HG02852 (cell line): Measurements from ENCODE around the gene COL1A1.

ENCODE experiments used
- ATAC-seq: cut with Tn5 transposase; IDR thresholded peaks from one replicate; pipeline ENCODE4 v1.9.1; 2021; ENCODE audit warnings: mild to moderate bottlenecking, moderate library complexity; ENCODE audit not compliant: unreplicated experiment

The COL1A1 gene

GRCh38 chr17:50201276-50201854, at the start of gene COL1A1:
Gene COL1A1 (minus strand): TSS chr17:50201631. CDS start chr17:50201513, 118 bp downstream.
- ATAC-seq = no peak

- no peak for ATAC-seq
Measured at GRCh38 chr17:50248255-50248654, 46.8 kb upstream of the COL1A1 start.

- ATAC-seq = no peak
Measured at GRCh38 chr17:50244771-50245170, 43.3 kb upstream of the COL1A1 start.

GRCh38 chr17:50241431-50241830, 40.0 kb upstream of the COL1A1 start:
- ATAC-seq = no peak

DNA sequence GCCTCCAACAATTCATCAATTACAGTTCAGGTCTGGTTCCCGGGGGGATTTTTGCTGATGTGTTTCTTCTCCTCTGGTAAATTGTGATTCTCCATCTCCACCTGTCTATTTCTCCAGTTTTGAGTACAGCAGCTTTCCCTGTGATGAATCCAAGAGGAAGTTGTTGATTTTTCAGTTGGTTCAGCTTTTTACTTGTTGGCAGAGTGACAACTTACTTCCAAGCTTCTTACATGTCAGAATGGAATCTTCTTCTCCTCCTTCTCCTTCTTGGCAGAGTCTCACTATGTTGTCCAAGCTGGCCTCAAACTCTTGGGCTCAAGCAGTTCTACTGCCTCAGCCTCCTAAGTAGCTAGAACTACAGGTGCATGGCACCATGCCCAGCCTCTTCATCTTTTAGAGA, 39.4 kb upstream of the COL1A1 start:
- no peak for ATAC-seq

DNA sequence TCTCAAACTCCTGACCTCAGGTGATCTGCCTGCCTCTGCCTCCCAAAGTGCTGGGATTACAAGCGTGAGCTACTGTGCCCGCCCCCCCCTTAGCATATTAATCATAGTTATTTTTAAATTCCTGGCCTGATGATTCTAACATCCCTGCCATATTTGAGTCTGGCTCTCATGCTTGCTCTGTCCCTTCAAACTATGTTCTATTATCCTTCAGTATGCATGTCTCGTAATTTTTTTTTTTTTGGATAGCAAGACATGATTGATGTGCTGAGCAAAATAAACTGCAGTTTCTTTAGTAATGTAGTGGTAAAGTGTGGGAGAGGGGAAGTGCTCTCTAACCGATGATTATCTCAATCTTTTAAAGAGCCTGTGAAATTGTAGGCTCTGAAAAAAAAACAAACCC, 38.5 kb upstream of the COL1A1 start:
- no peak for ATAC-seq

DNA sequence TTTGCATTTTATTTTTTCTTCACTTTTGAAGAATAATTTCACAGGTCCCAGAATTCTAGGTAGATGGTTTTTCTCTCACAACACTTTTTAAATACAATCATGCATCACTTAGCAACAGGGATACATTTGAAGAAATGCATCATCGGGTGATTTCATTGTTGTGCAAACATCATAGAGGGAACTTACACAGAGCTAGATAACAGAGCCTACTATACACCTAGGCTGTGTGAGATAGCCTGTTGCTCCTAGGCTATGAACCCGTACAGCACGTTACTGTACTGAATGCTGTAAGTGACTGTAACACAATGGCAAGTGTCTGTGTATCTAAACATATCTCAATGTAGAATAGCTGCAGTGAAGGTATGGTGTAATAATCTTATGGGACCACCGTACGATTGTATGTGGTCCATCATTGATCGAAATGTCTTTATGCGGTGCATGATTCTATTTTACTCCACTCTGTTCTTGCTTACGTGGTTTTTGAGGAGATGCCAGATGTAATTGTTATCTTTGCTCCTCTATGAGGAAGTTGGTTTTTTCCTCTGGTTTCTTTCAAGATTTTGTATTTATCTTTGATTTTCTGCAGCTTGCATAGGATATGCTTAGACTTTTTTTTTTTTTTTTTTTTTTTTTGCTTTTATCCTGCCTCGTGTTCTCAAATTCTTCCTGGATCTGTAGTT, 37.3 kb upstream of the COL1A1 start:
- no peak for ATAC-seq

- ATAC-seq = no peak
Measured at GRCh38 chr17:50237901-50238300, 36.5 kb upstream of the COL1A1 start.

DNA sequence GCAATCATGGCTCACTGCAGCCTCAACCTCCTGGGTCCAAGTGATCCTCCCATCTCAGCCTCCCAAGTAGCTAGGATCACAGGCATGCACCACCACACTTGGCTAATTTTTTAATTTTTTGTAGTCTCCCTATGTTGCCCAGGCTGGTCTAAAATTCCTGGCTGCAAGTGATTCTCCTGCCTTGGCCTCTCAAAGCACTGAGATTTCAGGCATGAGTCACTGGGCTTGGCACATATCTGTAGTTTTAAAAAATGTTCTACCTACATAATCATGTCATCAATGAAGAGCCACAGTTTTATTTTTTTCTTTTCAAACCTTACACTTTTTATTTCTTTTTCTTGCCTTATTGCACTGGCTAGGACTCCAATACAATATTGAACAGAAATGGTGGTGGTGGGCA, 33.1 kb upstream of the COL1A1 start:
- no peak for ATAC-seq

DNA sequence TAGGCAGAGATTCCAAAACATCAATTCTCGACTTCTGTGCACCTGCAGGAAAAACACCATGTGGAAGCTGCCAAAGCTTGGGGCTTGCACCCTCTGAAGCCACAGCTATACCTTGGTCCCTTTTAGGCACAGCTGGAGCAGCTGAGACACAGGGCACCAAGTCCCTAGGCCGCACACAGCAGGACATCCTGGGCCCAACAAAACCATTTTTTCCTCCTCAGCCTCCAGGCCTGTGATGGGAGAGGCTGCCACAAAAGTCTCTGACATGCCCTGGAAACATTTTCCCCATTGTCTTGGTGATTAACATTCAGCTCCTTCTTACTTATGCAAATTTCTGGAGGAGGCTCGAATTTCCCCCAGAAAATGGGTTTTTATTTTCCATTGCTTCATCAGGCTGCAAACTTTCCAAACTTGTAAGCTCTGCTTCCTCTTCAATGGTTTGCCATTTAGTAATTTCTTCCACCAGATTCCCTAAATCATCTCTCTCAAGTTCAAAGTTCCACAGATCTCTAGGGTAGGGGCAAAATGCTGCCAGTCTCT, 24.3 kb upstream of the COL1A1 start:
- ATAC-seq = no peak

DNA sequence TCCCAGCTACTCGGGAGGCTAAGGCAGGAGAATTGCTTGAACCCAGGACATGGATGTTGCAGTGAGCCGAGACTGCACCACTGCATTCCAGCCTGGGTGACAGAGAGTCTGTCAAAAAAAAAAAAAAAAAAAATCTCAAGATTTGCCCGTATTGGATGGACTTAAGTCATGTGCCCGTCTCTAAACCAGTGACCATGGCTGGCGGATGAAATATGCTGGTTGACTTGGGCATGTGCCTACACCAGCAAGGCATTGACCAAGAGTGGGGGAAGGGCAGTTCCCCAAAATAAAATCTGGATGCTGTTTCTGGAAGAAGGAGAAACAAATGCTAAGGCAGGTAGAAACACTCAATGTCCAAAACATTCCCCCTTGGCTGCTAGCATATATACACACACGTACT, 21.5 kb upstream of the COL1A1 start:
- no peak for ATAC-seq

- no peak for ATAC-seq
Measured at GRCh38 chr17:50221864-50222545, 20.6 kb upstream of the COL1A1 start.

GRCh38 chr17:50221266-50221863, 19.9 kb upstream of the COL1A1 start:
- ATAC-seq = no peak

DNA sequence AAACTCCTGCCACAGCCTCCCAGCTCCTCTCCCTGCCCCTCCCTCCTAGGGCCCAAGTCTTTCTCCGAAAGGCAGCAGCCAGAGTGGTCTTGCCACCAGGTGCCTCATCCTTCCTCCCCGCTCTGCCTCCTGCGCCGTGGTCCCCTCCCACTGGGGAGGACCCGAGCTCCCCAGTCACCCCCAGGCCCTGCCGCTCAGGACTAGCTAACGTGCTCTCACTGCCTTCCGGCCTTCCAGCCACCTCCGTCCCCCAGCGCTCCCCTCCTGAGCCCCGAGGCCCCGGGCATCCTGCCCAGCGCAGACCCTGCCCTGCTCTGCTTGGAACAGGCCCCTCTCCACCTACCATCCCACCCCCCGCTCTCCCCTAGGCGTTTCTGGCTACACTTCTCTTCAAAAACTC, 19.4 kb upstream of the COL1A1 start:
- ATAC-seq = no peak

GRCh38 chr17:50219939-50220465, 18.6 kb upstream of the COL1A1 start:
- ATAC-seq = no peak

DNA sequence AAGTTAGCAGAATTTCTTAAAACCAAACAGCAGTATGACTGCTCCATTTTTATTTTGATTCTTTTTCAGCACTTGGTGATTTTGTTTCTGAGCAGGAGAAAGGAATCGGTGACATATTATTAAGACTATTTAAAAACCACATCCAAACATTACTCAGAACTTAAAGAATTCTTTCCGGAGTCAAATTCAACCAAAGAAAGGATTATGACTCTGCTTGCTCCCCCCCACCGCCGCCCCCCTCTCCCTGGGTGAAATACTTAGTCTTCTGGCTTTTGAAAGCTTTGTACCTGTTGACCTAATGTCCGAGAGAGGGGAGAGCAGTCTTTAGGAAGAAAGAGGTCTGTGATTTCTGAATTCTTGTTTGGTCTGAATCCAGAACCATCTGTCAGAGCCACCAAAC, 17.9 kb upstream of the COL1A1 start:
- ATAC-seq = no peak

GRCh38 chr17:50218771-50219315, 17.4 kb upstream of the COL1A1 start:
- no peak for ATAC-seq

DNA sequence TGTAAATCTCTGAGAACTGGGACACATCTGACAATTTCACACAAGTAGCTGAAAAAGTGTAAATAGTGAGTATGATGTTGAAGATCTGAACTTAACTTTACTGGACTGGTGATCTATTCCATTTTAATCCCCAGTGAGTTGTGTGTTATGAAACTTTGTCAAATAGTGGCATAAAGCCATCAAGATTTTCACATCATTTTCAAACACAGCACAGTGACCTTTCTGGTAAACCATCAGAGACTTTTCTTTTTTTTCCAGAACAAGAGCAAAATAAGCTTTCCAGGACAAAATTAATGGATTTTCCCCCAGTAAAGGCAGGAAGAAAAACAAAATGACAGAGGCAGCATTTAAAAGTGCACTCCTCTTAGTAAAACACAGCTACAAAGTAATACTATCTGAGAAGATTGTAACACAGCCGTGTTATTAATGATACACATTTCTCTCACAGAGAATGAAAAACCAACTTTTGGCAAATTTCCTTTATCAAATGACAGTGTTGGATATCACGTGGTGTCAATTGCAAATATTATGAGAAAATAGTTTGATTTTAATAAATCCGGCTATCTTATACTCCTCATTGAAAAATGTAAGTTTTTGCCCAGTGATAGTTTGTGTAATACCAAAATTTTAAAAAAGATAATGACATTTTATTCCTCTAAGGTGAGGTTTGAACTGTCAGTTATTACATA, 16.8 kb upstream of the COL1A1 start:
- no peak for ATAC-seq

DNA sequence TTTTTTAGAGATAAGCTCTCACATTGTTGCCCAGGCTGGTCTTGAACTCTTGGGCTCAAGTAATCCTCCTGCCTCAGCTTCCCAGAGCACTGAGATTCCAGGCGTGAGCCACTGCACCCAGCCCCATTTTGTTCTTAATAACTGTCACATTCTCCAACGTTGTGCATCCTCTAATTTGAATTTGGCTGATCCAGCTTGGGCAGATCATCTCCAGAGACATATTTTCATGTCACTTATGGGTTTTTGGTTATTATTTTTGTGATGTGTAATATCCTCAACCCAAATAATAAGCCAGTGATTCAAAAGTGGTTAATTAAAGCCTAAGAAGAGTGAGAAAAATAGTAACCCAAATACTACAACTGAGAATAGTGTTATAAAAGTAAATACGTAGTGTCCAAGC, 16.2 kb upstream of the COL1A1 start:
- no peak for ATAC-seq

DNA sequence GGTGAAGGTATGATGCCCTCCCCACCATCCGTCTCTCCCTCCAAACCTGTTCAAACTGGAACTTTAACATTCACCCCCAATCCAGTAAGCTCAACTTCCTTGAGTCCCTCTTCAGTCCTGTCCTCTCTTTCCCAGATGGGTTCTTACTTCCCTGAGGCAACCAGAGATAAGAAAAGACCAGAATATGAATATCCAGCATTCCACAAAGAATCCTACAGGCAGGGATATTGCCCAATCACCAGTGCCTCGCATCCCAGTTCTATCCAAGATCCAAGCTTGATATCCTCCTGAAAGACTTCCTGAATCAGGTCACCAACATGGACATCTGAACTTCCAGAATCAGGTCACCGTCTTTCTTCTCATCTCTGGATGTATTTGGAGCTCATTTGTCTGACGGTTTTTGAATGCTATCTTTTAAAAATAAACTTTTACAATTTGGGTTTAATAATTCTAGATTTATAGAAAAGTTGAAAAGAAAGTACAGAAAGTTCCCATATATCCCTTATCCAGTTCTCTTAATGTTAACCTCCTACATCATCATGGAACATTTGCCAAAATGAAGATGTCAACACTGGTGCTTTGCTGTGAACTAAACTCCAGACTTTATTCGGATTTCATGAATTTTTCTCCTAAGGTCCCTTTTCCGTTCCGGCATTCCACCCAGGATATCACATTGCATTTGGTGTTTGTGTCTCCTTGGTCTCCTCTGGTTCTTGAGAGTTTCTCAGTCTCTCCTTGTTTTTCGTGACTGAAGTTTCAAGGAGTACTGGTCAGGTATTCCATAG, 13.7 kb upstream of the COL1A1 start:
- no peak for ATAC-seq
